Inferior parietal cortex (tissue), 1 donor: Measurements from ENCODE around the gene MPZL2.

ENCODE experiments used
- DNase-seq: peaks from one replicate; pipeline ENCODE4 v3.0.0-alpha.2; 2016; ENCODE audit errors: extremely low spot score

Gene MPZL2

GRCh38 chr11:118243161-118243560 is 20.9 kb downstream of the MPZL2 start:
- no peak for DNase-seq

DNA sequence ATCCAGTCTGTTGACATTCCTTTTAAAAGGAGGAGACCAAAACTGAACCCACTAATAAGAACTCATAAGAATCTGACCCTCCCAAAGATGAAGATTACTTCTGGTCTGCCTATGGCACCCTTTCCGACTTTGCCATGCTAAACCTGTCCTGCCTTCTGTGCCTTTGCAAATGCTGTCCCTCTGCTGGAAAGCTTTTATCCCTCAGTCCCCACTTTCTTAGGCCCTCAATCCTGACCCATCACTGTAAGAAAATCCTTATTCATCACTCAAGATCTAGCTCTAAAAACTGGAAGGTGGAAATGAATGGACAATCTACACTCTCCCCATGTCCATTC is 22.4 kb downstream of the MPZL2 start:
- no peak for DNase-seq

GRCh38 chr11:118240999-118241763 is 22.9 kb downstream of the MPZL2 start:
- DNase-seq = peak; percentile 29

DNA sequence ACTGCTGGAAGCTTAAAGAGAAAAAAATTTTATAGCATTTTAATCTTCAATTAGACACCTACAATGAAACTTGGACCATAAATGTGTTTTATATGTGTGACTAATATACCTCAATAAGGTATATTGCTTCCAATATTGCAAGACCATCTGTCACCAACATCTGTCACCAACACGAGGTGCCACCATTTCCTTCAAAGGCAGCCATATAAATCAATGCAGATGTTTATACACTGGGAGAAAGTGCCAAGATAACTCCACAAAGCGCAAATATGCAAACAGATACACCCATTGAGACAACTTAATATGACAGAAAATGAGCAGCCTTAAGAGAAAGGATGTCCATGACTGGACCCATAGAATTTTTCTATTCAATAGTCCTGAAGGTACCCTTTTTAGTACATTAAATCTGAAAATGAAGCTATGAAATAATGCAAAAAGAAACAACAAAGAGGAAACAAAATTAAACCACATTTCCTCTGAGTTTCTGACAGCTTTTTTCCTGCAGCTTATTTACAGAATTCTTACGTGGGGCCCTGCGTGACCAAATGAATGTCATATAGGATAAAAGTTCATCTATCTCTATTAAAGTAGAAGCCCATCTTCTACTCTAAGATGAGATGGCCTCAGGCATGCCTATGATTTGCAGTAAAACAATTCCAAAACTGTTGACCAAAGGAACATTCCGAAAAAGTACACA is 24.4 kb downstream of the MPZL2 start:
- DNase-seq = no peak

- no peak for DNase-seq
Observed at GRCh38 chr11:118238929-118239328, 25.2 kb downstream of the MPZL2 start.

DNA sequence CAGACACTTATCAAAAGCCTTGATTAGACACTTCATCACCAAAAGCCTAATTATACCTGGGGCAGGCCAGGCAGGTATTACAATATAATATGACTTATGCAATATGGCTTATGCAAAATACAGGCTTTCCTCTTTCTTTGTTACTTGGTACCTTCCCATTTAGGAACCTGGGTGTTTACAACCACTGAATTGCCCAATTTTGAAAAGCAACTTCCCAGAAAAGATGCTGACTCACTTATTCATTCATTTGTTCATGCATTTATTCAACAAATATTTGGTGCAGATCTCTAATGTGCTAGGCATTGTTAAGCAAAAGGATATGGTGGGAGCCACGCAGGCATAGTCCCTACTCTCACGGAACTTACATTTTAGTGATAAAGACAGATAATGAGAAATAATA is 25.7 kb downstream of the MPZL2 start:
- DNase-seq = no peak

GRCh38 chr11:118236170-118236569 is 27.9 kb downstream of the MPZL2 start:
- DNase-seq = no peak

DNA sequence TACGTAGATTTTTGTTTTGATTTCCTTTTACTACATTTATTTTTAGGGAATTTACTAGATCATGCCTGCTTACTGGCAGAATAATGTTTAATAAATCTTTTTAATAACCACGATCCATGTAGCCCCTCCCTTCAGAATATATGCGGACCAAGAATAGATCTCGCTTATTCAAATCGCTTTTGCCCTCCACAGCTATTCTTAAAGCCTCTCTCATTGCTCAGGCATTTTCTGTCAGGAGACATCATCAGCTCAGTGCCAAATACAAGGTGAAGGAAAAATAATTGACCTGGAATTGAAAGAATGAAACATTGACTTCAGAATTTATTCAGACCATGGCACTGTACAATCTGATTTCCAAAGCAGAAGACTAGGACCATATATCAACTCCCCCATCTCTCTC is 29.3 kb downstream of the MPZL2 start:
- DNase-seq = no peak

DNA sequence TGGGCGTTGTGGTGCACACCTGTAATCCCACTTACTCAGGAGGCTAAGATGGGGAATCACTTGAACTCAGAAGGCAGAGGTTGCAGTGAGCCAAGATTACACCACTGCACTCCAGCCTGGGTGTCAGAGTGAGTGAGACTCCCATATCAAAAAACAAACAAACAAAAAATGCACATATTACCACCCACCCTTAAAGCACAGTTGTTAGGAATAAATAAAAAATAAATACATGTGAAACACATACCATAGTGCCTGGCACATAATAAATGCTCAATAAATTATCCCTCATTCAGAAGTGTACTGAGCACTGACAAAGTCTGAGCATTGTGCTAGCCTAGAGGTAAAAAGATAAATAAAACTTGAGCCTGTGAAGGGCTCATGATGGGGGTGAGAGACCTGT is 30.2 kb downstream of the MPZL2 start:
- DNase-seq = no peak

DNA sequence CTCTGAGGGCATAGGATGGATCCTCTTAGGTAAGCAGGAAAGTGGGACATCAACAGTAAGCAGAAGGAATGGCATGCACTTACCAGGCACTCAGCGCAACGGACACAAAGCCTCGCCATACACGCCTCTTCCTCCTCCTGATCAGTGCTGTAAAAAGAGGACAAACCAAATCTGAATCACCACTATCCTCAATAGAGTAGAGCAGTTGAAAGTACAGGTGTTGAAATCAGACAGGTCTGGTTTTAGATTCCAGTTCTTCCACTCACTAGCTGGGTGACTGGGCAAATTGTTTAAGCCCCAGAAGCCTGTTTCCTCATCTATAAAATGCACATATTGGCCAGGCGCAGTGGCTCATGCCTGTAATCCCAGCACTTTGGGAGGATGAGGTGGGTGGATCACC is 30.7 kb downstream of the MPZL2 start:
- DNase-seq = no peak

- no peak for DNase-seq
Observed at GRCh38 chr11:118232659-118233058, 31.4 kb downstream of the MPZL2 start.

GRCh38 chr11:118231461-118231860 is 32.6 kb downstream of the MPZL2 start:
- DNase-seq = no peak

GRCh38 chr11:118230088-118230487 is 34.0 kb downstream of the MPZL2 start:
- no peak for DNase-seq

DNA sequence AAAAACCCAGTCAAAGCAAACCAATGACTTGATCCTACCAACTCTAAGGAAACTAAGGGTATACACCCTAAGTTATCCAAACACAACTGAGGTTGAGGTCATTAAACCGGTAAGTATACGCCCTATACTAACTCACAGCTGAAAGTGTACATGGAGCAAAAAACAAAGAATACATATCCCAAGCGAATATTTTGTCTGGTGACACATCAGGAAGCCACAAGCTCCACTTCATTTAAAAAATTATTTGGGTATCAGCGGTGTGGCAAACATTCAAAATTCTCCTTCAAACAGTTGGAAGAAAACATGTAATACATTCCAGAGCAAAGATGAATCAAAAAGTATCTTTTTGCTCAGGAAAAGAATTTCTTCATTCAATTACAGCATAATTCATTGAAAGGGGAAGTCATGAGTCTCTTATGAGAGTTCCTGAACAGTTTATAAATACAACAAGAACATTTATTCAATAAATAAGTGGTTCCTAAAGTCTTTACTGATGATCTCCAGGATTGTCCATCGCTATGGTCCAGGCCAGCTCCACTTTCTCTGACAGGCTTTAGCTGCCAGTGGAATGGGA is 34.7 kb downstream of the MPZL2 start:
- no peak for DNase-seq

- DNase-seq = no peak
Observed at GRCh38 chr11:118227865-118228785, 36.0 kb downstream of the MPZL2 start.

DNA sequence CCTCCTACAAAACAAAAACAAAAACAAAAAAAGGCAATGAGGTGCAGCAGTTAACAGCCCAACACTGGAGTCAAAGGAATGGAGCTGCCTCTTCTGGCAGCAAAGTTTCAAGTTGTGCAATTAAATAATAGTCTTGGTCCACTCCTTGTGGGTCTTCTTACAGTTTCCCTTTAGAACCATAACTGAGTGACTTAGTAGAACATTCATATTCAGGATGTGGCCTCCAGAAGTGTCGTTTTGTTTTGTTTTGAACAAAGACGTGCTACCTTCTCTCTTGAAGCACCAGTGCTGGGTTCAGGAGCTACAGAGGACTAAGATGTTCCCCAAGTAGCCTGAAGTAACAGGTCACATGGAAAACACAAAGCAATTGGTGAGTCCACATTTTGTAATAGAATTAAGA is 37.3 kb downstream of the MPZL2 start:
- no peak for DNase-seq

DNA sequence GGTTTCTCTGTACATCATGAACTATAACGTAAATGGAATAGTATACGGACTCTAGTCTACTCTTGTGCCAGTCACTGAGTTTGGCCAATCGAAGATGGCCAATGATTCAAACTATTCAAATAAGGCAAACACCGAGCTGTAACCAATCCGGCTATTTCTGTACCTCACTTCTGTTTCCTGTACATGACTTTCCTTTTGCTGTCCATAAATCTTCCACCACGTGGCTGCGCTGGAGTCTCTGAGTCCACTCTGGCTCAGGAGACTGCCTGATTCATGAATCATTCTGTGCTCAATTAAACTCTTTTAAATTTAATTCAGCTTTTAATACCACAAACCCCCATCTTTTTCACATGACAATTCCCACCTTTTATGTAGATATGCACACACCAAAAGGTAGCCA is 37.8 kb downstream of the MPZL2 start:
- no peak for DNase-seq

DNA sequence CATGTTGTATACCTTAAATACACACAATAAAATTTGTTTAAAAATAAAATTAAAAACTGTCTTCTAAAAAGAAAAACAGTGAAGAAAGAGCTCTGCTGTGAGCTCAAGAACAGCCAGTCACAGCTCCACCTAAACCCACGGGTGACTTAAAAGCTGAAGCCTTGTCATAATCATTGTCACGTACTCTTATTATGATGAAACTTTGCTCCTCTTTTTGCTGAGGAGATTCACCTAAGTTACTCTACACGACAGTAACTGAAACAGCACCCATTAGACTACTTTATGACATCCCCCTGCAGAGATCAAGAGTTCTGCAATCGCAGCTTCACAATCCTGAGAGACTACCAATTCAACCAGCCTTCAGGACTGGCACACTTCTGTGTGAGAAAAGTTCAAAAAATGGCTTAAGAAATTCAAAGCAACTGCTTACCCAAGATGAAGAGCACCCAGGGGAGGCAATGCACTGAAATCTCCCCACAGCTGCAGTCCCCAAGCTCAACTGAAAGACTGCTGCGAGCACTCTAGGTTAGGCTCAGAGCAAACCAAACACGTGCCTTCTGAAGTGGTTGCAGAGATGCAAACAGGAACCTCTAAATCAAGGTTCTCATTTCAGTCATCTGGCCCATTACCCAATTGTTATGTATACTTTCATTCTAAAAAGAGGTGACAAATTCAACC is 39.4 kb downstream of the MPZL2 start, which contains the start of gene JAML:
Gene JAML (minus strand): TSS at position 501 of the 678 bp plus-strand sequence. CDS start 10,145 bp downstream, outside the sequence.
- no peak for DNase-seq

DNA sequence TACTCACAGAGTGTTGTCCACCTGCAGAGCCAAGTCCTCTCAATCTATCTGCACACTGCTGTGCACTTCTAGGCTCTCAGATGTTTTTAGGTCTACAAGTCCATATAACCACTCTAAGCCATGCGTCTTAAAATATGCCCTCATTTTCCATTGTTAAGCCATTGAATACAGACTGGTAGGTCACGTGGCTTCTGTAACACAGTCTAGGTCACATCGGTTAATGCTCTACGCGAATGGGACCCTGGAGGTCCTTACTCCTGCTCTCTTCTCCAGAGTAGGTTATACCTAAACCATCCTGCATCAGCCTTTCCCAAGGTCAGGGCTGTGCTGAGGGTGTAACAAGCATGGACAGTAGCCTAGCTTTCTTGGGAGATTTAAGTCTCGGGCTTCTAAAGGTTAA is 40.1 kb downstream of the MPZL2 start:
- no peak for DNase-seq

DNA sequence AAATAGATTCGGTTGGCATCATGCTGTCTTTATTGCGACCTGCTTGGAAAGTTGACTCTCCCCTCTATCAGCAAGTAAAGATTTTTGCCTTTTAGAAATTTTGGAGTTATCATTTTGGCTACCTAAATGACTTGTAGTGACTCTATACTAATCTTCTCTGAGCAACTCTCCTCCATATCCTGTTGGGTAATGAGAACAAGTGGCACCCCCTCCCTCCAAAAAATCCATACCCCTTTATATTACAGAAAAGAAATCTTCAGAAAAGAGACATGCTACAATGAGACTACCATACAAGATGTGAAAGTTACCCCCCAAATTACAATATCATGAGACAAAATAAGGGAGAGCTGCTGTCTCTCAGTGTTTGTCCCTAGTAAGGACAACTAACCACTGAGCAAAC is 40.5 kb downstream of the MPZL2 start:
- no peak for DNase-seq

GRCh38 chr11:118222437-118222836 is 41.7 kb downstream of the MPZL2 start:
- DNase-seq = no peak
